ENCODE results near the gene OR52K1. TPM values are rescaled to one million over a fixed set of nuclear protein-coding genes. Genes with fewer than 3 reads are reported as not detected.
"Not testable (repeated sequence)": the region's sequence is repeated elsewhere in the genome, so short reads cannot be mapped to it uniquely, and the experiment has no call there.

Gene OR52K1
- total RNA-seq, 1 donor from 2014 or later, result 0.20 TPM

DNA sequence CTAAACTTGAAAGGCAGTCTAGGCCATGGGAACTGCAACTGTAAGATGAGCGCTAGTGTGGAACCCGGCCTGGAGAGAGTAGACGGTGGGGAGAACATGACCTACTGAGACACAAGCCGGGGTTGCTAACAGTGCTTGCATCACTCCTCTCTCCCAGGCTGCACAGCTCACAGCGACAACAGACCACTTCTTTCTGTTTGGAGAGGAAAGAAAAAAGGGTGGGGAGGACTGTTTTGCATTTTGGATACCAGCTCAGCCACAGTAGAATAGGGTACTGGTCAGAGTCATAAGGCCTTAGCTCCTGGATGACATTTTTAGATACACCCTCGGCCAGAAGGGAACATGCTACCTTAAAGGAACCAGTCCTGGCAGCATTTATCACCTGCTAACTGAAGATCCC, 40.3 kb downstream of the OR52K1 start:
- H3K4me1 Mint-ChIP-seq (ENCODE audit: low read depth, unreplicated experiment), result peaks cover 5% of the 10 kb centered on the region
- H3K4me3 ChIP-seq (ENCODE audit: insufficient read depth, low read depth, low read length), result no peak overlapping the region
- no peak for DNase-seq (ENCODE audit: low read depth)
- H3K27ac ChIP-seq (ENCODE audit: low read depth, low read length), result no peak overlapping the region
- no peaks in the 10 kb centered on the region for H3K36me3 ChIP-seq (ENCODE audit: insufficient read depth, low read length)
- no peaks in the 10 kb centered on the region for H3K4me1 ChIP-seq (ENCODE audit: insufficient read depth, low read length)
- no peaks in the 10 kb centered on the region for H4K20me1 ChIP-seq (ENCODE audit: insufficient read depth, low read length)
- no peaks in the 10 kb centered on the region for H3K36me3 Mint-ChIP-seq (ENCODE audit: low read depth, unreplicated experiment)
- H3K9me3 ChIP-seq (ENCODE audit: insufficient read depth, low read depth, low read length), result no peaks in the 10 kb centered on the region
- TF ChIP-seq EZH2 (IDR thresholded peaks at IDR 0.05; ENCODE audit: insufficient read depth, low read length), result no peak
- TF ChIP-seq, protein P1, sequence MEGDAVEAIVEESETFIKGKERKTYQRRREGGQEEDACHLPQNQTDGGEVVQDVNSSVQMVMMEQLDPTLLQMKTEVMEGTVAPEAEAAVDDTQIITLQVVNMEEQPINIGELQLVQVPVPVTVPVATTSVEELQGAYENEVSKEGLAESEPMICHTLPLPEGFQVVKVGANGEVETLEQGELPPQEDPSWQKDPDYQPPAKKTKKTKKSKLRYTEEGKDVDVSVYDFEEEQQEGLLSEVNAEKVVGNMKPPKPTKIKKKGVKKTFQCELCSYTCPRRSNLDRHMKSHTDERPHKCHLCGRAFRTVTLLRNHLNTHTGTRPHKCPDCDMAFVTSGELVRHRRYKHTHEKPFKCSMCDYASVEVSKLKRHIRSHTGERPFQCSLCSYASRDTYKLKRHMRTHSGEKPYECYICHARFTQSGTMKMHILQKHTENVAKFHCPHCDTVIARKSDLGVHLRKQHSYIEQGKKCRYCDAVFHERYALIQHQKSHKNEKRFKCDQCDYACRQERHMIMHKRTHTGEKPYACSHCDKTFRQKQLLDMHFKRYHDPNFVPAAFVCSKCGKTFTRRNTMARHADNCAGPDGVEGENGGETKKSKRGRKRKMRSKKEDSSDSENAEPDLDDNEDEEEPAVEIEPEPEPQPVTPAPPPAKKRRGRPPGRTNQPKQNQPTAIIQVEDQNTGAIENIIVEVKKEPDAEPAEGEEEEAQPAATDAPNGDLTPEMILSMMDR (IDR thresholded peaks at IDR 0.05; ENCODE audit: insufficient read depth, low read depth, low read length), result no peak
- H3K9me3 Mint-ChIP-seq (ENCODE audit: unreplicated experiment), result no peaks in the 10 kb centered on the region
- H3K79me2 ChIP-seq (ENCODE audit: insufficient read depth, low read length), result no peaks in the 10 kb centered on the region
- no peak overlapping the region for H2AFZ ChIP-seq (ENCODE audit: low read depth, low read length)
- H3K4me3 Mint-ChIP-seq (ENCODE audit: unreplicated experiment), result no peak overlapping the region
- H3K27me3 Mint-ChIP-seq (ENCODE audit: low read depth, unreplicated experiment), result peaks cover 6% of the 10 kb centered on the region
- H3K4me2 ChIP-seq (ENCODE audit: low read length), result no peak overlapping the region
- H3K9ac ChIP-seq (ENCODE audit: low read length), result no peak overlapping the region
- no peak overlapping the region for H3K27ac Mint-ChIP-seq (ENCODE audit: unreplicated experiment)
- H3K27me3 ChIP-seq (ENCODE audit: insufficient read depth, low read length), result no peaks in the 10 kb centered on the region
- no peak for FAIRE-seq

DNA sequence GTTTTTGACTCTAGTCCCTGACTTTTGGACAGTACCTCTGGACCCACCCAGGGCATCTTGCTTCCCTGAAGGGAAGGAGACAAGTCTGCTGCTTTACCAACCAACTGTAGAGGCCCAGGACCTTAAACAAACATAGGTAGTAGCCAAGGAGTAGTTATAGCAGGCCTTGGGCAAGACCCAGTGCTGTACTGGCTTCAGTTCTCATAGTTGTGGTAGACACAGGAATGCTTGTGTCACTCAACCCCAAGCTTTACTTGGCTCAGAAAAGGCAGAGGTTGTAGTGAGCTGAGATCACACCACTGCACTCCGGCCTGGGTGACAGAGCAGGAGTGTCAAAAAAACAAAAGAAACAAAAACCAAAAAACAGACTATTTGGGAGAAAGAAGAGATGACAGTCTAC, 41.2 kb downstream of the OR52K1 start:
- Histone ChIP-seq H3K4me1 (ENCODE audit: insufficient read depth, low read length) (no peaks in the 10 kb centered on the region), H2AFZ (ENCODE audit: low read depth, low read length) (no peak overlapping the region), H4K20me1 (ENCODE audit: insufficient read depth, low read length) (no peaks in the 10 kb centered on the region), H3K79me2 (ENCODE audit: insufficient read depth, low read length) (no peaks in the 10 kb centered on the region), H3K4me2 (ENCODE audit: low read length) (no peak overlapping the region), H3K9ac (ENCODE audit: low read length) (no peak overlapping the region), H3K36me3 (ENCODE audit: insufficient read depth, low read length) (no peaks in the 10 kb centered on the region), H3K4me3 (ENCODE audit: insufficient read depth, low read depth, low read length) (no peak overlapping the region), H3K27me3 (ENCODE audit: insufficient read depth, low read length) (no peaks in the 10 kb centered on the region), H3K9me3 (ENCODE audit: insufficient read depth, low read depth, low read length) (no peaks in the 10 kb centered on the region), H3K27ac (ENCODE audit: low read depth, low read length) (no peak overlapping the region)
- H3K36me3 Mint-ChIP-seq (ENCODE audit: low read depth, unreplicated experiment), result no peaks in the 10 kb centered on the region
- H3K4me3 Mint-ChIP-seq (ENCODE audit: unreplicated experiment), result no peak overlapping the region
- peaks cover 6% of the 10 kb centered on the region for H3K27me3 Mint-ChIP-seq (ENCODE audit: low read depth, unreplicated experiment)
- no peak overlapping the region for H3K27ac Mint-ChIP-seq (ENCODE audit: unreplicated experiment)
- H3K4me1 Mint-ChIP-seq (ENCODE audit: low read depth, unreplicated experiment), result peaks cover 5% of the 10 kb centered on the region
- DNase-seq (ENCODE audit: low read depth) (no peak), FAIRE-seq (no peak)
- TF ChIP-seq, protein P1 (IDR thresholded peaks at IDR 0.05; ENCODE audit: insufficient read depth, low read depth, low read length), result no peak
- no peak for TF ChIP-seq EZH2 (IDR thresholded peaks at IDR 0.05; ENCODE audit: insufficient read depth, low read length)
- no peaks in the 10 kb centered on the region for H3K9me3 Mint-ChIP-seq (ENCODE audit: unreplicated experiment)

DNA sequence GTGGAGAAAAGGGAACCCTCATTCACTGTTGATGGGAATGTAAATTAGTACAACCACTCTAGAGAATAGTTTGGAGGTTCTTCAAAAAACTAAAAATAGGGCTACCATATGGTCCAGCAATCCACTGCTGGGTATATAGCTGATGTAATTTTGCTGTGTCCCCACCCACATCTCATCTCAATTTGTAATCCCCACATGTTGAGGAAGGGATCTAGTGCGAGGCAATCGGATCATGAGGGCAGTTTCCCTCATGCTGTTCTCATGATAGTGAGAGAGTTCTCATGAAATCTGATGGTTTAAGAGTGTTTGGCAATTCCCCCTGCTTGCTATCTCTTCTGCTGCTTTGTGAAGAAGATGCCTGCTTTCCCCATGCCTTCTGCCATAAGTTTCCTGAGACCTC, 45.5 kb downstream of the OR52K1 start:
- Histone ChIP-seq H2AFZ (ENCODE audit: low read depth, low read length) (no peak overlapping the region), H3K4me2 (ENCODE audit: low read length) (no peak overlapping the region), H3K36me3 (ENCODE audit: insufficient read depth, low read length) (no peaks in the 10 kb centered on the region), H3K9ac (ENCODE audit: low read length) (no peak overlapping the region), H4K20me1 (ENCODE audit: insufficient read depth, low read length) (no peaks in the 10 kb centered on the region), H3K27ac (ENCODE audit: low read depth, low read length) (no peak overlapping the region), H3K4me3 (ENCODE audit: insufficient read depth, low read depth, low read length) (no peak overlapping the region), H3K79me2 (ENCODE audit: insufficient read depth, low read length) (no peaks in the 10 kb centered on the region), H3K4me1 (ENCODE audit: insufficient read depth, low read length) (no peaks in the 10 kb centered on the region), H3K9me3 (ENCODE audit: insufficient read depth, low read depth, low read length) (no peaks in the 10 kb centered on the region), H3K27me3 (ENCODE audit: insufficient read depth, low read length) (no peaks in the 10 kb centered on the region)
- Mint-ChIP-seq H3K36me3 (ENCODE audit: low read depth, unreplicated experiment) (no peaks in the 10 kb centered on the region), H3K9me3 (ENCODE audit: unreplicated experiment) (no peaks in the 10 kb centered on the region), H3K27me3 (ENCODE audit: low read depth, unreplicated experiment) (no peaks in the 10 kb centered on the region), H3K27ac (ENCODE audit: unreplicated experiment) (no peak overlapping the region), H3K4me1 (ENCODE audit: low read depth, unreplicated experiment) (peaks cover 5% of the 10 kb centered on the region), H3K4me3 (ENCODE audit: unreplicated experiment) (no peak overlapping the region)
- DNase-seq (ENCODE audit: low read depth) (no peak), FAIRE-seq (no peak)
- TF ChIP-seq, protein P1 (IDR thresholded peaks at IDR 0.05; ENCODE audit: insufficient read depth, low read depth, low read length), result no peak
- no peak for TF ChIP-seq EZH2 (IDR thresholded peaks at IDR 0.05; ENCODE audit: insufficient read depth, low read length)

DNA sequence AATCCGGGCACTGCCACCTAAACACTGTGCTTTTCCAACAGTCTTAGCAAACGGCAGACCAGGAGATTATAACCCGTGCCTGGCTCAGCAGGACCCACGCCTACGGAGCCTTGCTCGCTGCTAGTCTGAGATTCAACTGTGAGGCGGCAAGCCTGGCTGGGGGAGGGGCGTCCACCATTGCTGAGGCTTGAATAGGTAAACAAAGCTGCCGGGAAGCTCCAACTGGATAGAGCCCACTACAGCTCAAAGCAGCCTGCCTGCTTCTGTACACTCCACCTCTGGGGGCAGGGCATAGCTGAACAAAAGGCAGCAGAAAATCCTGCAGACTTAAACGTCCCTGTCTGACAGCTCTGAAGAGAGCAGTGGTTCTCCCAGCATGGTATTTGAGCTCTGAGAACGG, 49.2 kb downstream of the OR52K1 start:
- not testable (repeated sequence) for H3K4me3 Mint-ChIP-seq (ENCODE audit: unreplicated experiment); H3K27me3 ChIP-seq (ENCODE audit: insufficient read depth, low read length); FAIRE-seq; H3K79me2 ChIP-seq (ENCODE audit: insufficient read depth, low read length); DNase-seq (ENCODE audit: low read depth); H3K36me3 Mint-ChIP-seq (ENCODE audit: low read depth, unreplicated experiment); H3K27ac Mint-ChIP-seq (ENCODE audit: unreplicated experiment); H3K9ac ChIP-seq (ENCODE audit: low read length); H3K9me3 Mint-ChIP-seq (ENCODE audit: unreplicated experiment); H3K27ac ChIP-seq (ENCODE audit: low read depth, low read length); H2AFZ ChIP-seq (ENCODE audit: low read depth, low read length); H3K4me1 ChIP-seq (ENCODE audit: insufficient read depth, low read length); H3K9me3 ChIP-seq (ENCODE audit: insufficient read depth, low read depth, low read length); H3K4me2 ChIP-seq (ENCODE audit: low read length); H3K4me1 Mint-ChIP-seq (ENCODE audit: low read depth, unreplicated experiment); H4K20me1 ChIP-seq (ENCODE audit: insufficient read depth, low read length); H3K4me3 ChIP-seq (ENCODE audit: insufficient read depth, low read depth, low read length); H3K27me3 Mint-ChIP-seq (ENCODE audit: low read depth, unreplicated experiment); H3K36me3 ChIP-seq (ENCODE audit: insufficient read depth, low read length)

All from astrocyte (in vitro differentiated cells and primary cell).